Activated CD4-positive, alpha-beta T cell treated with anti-CD3 and anti-CD28 coated beads, Interleukin-2, Interleukin-6, amounts not matched to agents 100 ng/mL and 50 ng/mL, durations not matched to agents 16 hours and 8 hours (primary cell): Measurements from ENCODE around the gene FAM25A.
"Not testable (repeated sequence)": the region's sequence is repeated elsewhere in the genome, so short reads cannot be mapped to it uniquely, and the experiment has no call there.

Experiments
- DNase-seq: peaks from one replicate; pipeline ENCODE4 v3.0.0-alpha.2; 2020

Gene FAM25A

GRCh38 chr10:87014986-87015716 lies 4.9 kb upstream of the FAM25A start:
- DNase-seq: not testable (repeated sequence)

- not testable (repeated sequence) for DNase-seq
These were observed 2.0 kb upstream of the FAM25A start for GRCh38 chr10:87018127-87018526.

GRCh38 chr10:87019066-87019465 lies 1.0 kb upstream of the FAM25A start:
- DNase-seq: not testable (repeated sequence)

GRCh38 chr10:87019504-87019903 lies 590 bp upstream of the FAM25A start:
- DNase-seq: not testable (repeated sequence)

GRCh38 chr10:87025285-87025958 lies 5.3 kb downstream of the FAM25A start:
- peak; percentile 83 for DNase-seq

GRCh38 chr10:87026747-87027508 lies 6.8 kb downstream of the FAM25A start:
- not testable (repeated sequence) for DNase-seq

GRCh38 chr10:87030419-87030818 lies 10.3 kb downstream of the FAM25A start:
- DNase-seq: not testable (repeated sequence)

GRCh38 chr10:87030912-87031635 lies 11.0 kb downstream of the FAM25A start:
- DNase-seq: no peak

GRCh38 chr10:87036623-87037022 lies 16.5 kb downstream of the FAM25A start:
- no peak for DNase-seq

- no peak for DNase-seq
These were observed 18.2 kb downstream of the FAM25A start for GRCh38 chr10:87038286-87038717.

GRCh38 chr10:87038786-87039185 lies 18.7 kb downstream of the FAM25A start:
- no peak for DNase-seq

GRCh38 chr10:87043579-87043978 lies 23.5 kb downstream of the FAM25A start:
- not testable (repeated sequence) for DNase-seq

GRCh38 chr10:87045434-87045938 lies 25.4 kb downstream of the FAM25A start:
- no peak for DNase-seq

- DNase-seq: no peak
These were observed 33.0 kb downstream of the FAM25A start for GRCh38 chr10:87053111-87053510.

- no peak for DNase-seq
These were observed 33.6 kb downstream of the FAM25A start for GRCh38 chr10:87053577-87054181.

GRCh38 chr10:87054373-87055295 lies 34.5 kb downstream of the FAM25A start:
- DNase-seq: peak; percentile 69

GRCh38 chr10:87058171-87058570 lies 38.1 kb downstream of the FAM25A start:
- DNase-seq: no peak

GRCh38 chr10:87059401-87059800 lies 39.3 kb downstream of the FAM25A start:
- no peak for DNase-seq

GRCh38 chr10:87060280-87060928 lies 40.3 kb downstream of the FAM25A start:
- no peak for DNase-seq

- no peak for DNase-seq
These were observed 44.6 kb downstream of the FAM25A start for GRCh38 chr10:87064651-87065050.

GRCh38 chr10:87066178-87066577 lies 46.1 kb downstream of the FAM25A start:
- DNase-seq: no peak
